Measurements from ENCODE around the gene COX6A1.
"Not testable (repeated sequence)": the region's sequence is repeated elsewhere in the genome, so short reads cannot be mapped to it uniquely, and the experiment has no call there.

COX6A1 gene

DNA sequence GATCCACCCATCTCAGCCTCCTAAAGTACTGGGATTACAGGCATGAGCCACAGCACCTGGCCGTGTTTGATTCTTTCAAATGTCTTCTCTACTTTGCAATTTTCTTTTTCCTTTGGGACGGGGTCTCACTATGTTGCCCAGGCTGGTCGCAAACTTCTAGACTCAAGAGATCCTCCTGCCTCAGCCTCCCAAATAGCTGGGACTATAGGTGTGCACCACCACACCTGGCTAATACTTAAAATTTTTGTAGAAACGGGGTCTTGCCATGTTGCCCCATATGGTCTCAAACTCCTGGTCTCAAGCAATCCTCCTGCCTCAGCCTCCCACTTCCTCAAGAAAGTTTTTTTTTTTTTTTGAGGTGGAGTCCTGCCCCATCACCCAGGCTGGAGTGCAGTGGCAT, 10.1 kb downstream of the COX6A1 start:
- no peak for DNase-seq (ENCODE audit: extremely low read depth, insufficient read length)
- Histone ChIP-seq H3K36me3 (ENCODE audit: control insufficient read depth, insufficient read depth, low read length) (peaks cover 6% of the 10 kb centered on the region), H3K4me3 (replicated peaks; ENCODE audit: low read depth, low read length) (no peak overlapping the region), H3K27me3 (replicated peaks; ENCODE audit: control insufficient read depth, insufficient read depth, low read length) (no peaks in the 10 kb centered on the region)
- TF ChIP-seq, protein P1, sequence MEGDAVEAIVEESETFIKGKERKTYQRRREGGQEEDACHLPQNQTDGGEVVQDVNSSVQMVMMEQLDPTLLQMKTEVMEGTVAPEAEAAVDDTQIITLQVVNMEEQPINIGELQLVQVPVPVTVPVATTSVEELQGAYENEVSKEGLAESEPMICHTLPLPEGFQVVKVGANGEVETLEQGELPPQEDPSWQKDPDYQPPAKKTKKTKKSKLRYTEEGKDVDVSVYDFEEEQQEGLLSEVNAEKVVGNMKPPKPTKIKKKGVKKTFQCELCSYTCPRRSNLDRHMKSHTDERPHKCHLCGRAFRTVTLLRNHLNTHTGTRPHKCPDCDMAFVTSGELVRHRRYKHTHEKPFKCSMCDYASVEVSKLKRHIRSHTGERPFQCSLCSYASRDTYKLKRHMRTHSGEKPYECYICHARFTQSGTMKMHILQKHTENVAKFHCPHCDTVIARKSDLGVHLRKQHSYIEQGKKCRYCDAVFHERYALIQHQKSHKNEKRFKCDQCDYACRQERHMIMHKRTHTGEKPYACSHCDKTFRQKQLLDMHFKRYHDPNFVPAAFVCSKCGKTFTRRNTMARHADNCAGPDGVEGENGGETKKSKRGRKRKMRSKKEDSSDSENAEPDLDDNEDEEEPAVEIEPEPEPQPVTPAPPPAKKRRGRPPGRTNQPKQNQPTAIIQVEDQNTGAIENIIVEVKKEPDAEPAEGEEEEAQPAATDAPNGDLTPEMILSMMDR (IDR thresholded peaks at IDR 0.05; ENCODE audit: insufficient read depth, low read length, poor library complexity, severe bottlenecking), result no peak

- not testable (repeated sequence) for H3K36me3 ChIP-seq (ENCODE audit: control insufficient read depth, insufficient read depth, low read length); DNase-seq (ENCODE audit: extremely low read depth, insufficient read length)
Measured at GRCh38 chr12:120452524-120452923, 14.6 kb downstream of the COX6A1 start.

DNA sequence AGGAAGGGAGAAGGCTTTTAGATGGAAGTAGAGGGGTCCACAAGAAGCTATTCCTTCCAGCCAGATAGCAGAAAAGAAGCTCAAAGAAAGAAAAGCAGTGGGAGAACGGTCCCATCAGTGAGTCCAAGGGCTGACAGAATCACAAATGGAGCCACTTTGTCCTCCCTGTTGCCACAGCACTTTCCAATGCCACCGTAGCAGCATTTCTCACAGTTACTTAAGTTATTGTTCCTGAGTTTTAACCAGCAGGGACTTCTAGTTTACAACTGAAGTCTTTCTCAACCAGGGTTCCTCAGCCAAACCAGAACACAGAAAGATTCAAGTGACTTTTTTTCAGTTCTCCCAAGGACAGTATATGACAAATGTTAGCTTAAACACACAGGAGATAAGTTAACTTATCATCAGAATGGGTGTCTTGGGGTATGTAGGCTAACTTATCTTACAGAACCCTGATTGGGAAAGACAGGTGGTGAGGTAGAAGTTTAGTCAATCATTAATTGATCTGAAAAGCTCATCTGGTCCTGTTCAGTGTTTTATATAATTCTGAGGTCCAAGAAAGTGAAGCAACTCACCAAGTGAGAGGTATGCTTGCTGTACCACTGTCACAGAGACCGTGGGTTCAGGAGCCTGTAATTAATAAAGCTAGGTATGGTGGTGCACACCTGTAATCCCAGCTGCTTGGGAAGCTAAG, 15.3 kb downstream of the COX6A1 start:
- Histone ChIP-seq H3K27me3 (replicated peaks; ENCODE audit: control insufficient read depth, insufficient read depth, low read length) (no peaks in the 10 kb centered on the region), H3K4me3 (replicated peaks; ENCODE audit: low read depth, low read length) (no peak overlapping the region), H3K36me3 (ENCODE audit: control insufficient read depth, insufficient read depth, low read length) (peaks cover 11% of the 10 kb centered on the region)
- TF ChIP-seq, protein P1 (IDR thresholded peaks at IDR 0.05; ENCODE audit: insufficient read depth, low read length, poor library complexity, severe bottlenecking), result no peak
- no peak for DNase-seq (ENCODE audit: extremely low read depth, insufficient read length)

More at GRCh38 chr12:120452524-120452923, 14.6 kb downstream of the COX6A1 start:
- not testable (repeated sequence) for H3K4me3 ChIP-seq (replicated peaks; ENCODE audit: low read depth, low read length); H3K27me3 ChIP-seq (replicated peaks; ENCODE audit: control insufficient read depth, insufficient read depth, low read length)

- H3K36me3 ChIP-seq (ENCODE audit: control insufficient read depth, insufficient read depth, low read length), result peaks cover 15% of the 10 kb centered on the region
- H3K27me3 ChIP-seq (replicated peaks; ENCODE audit: control insufficient read depth, insufficient read depth, low read length), result no peaks in the 10 kb centered on the region
- TF ChIP-seq, protein P1 (IDR thresholded peaks at IDR 0.05; ENCODE audit: insufficient read depth, low read length, poor library complexity, severe bottlenecking), result peak; percentile 65
- DNase-seq (ENCODE audit: extremely low read depth, insufficient read length), result no peak
- no peak overlapping the region for H3K4me3 ChIP-seq (replicated peaks; ENCODE audit: low read depth, low read length)
Measured at GRCh38 chr12:120453977-120454376, 16.1 kb downstream of the COX6A1 start.

DNA sequence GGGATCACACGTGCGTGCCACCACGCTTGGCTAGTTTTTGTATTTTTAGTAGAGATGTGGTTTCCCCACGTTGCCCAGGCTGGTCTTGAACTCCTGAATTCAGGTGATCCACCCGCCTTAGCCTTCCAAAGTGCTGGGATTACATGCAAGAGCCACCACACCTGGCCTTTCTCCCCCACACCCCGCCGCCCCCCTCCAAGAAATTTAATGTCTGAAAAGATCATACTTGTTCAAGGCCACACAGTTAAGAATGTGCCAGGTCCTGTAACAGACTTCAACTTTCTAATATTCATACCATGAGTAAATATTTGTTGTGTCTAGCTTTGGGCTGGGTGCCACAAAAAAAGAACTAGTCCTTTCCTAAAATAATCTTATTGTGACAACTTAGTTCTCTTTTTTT, 17.4 kb downstream of the COX6A1 start:
- TF ChIP-seq, protein P1 (IDR thresholded peaks at IDR 0.05; ENCODE audit: insufficient read depth, low read length, poor library complexity, severe bottlenecking), result no peak
- Histone ChIP-seq H3K4me3 (replicated peaks; ENCODE audit: low read depth, low read length) (no peak overlapping the region), H3K27me3 (replicated peaks; ENCODE audit: control insufficient read depth, insufficient read depth, low read length) (no peaks in the 10 kb centered on the region), H3K36me3 (ENCODE audit: control insufficient read depth, insufficient read depth, low read length) (peaks cover 16% of the 10 kb centered on the region)
- no peak for DNase-seq (ENCODE audit: extremely low read depth, insufficient read length)

- H3K36me3 ChIP-seq (ENCODE audit: control insufficient read depth, insufficient read depth, low read length), result peaks cover 20% of the 10 kb centered on the region
- no peak for DNase-seq (ENCODE audit: extremely low read depth, insufficient read length)
- no peak overlapping the region for H3K4me3 ChIP-seq (replicated peaks; ENCODE audit: low read depth, low read length)
- TF ChIP-seq, protein P1 (IDR thresholded peaks at IDR 0.05; ENCODE audit: insufficient read depth, low read length, poor library complexity, severe bottlenecking), result peak; percentile 53
- no peaks in the 10 kb centered on the region for H3K27me3 ChIP-seq (replicated peaks; ENCODE audit: control insufficient read depth, insufficient read depth, low read length)
Measured at GRCh38 chr12:120457133-120457532, 19.2 kb downstream of the COX6A1 start.
